Astrocyte of the spinal cord (primary cell): Measurements from ENCODE around the gene NT5C1A.

Experiments
- DNase-seq: peaks from one replicate; pipeline ENCODE4 v3.0.0; 2011; ENCODE audit warnings: low read depth, low spot score
- H3K4me3 ChIP-seq: 2 replicates; pipeline ENCODE4 v1.5.1; 2011; ENCODE audit warnings: low read depth, mild to moderate bottlenecking, low read length, moderate library complexity
- CTCF ChIP-seq: IDR thresholded peaks from 2 replicates; pipeline ENCODE4 v1.5.1; 2012; ENCODE audit warnings: low read depth, mild to moderate bottlenecking, low read length, inconsistent platforms
- in situ Hi-C: cut with HindIII; loops from 2 replicates; pipeline ENCODE4 v1.10.0; 2017; ENCODE audit warnings: low sequenced_read_pairs

Gene NT5C1A

GRCh38 chr1:39696448-39696847 is 24.5 kb upstream of the NT5C1A start:
- no peak for TF ChIP-seq CTCF
- no peak for DNase-seq
- in situ Hi-C loops, result no loop called here
- H3K4me3 ChIP-seq, result no peak overlapping the region

- no peak overlapping the region for H3K4me3 ChIP-seq
- no peak for TF ChIP-seq CTCF
- in situ Hi-C loops, result no loop called here
- no peak for DNase-seq
These were observed 23.1 kb upstream of the NT5C1A start for GRCh38 chr1:39695016-39695415.

- TF ChIP-seq CTCF, result no peak
- DNase-seq, result no peak
- H3K4me3 ChIP-seq, result no peak overlapping the region
- in situ Hi-C loops, result no loop called here
These were observed 22.1 kb upstream of the NT5C1A start for GRCh38 chr1:39694026-39694425.

GRCh38 chr1:39692152-39693074 is 20.5 kb upstream of the NT5C1A start:
- DNase-seq, result no peak
- no peak overlapping the region for H3K4me3 ChIP-seq
- no peak for TF ChIP-seq CTCF
- in situ Hi-C loops, result no loop called here

GRCh38 chr1:39691383-39692151 is 19.7 kb upstream of the NT5C1A start, which contains the start of gene HPCAL4:
Gene HPCAL4, minus strand, starts transcription at chr1:39691433. Its CDS starts 6,830 bp downstream, at chr1:39684603.
- in situ Hi-C loops, result no loop called here
- DNase-seq, result peak; percentile 56
- no peak for TF ChIP-seq CTCF
- peak within 1 kb of the TSS; percentile 9 for H3K4me3 ChIP-seq

- DNase-seq, result no peak
- in situ Hi-C loops, result no loop called here
- H3K4me3 ChIP-seq, result no peak overlapping the region
- TF ChIP-seq CTCF, result no peak
These were observed 19.0 kb upstream of the NT5C1A start for GRCh38 chr1:39690794-39691382.
